DMS79 treated with DMSO at 0.1 percent for 48 hours (cell line): Measurements from ENCODE around the gene PPEF1.
"Not testable (repeated sequence)": the region's sequence is repeated elsewhere in the genome, so short reads cannot be mapped to it uniquely, and the experiment has no call there.

Experiments used
- DNase-seq: peaks from one replicate; lab custom pipeline; 2025; lab: John Stamatoyannopoulos, UW

The PPEF1 gene

DNA sequence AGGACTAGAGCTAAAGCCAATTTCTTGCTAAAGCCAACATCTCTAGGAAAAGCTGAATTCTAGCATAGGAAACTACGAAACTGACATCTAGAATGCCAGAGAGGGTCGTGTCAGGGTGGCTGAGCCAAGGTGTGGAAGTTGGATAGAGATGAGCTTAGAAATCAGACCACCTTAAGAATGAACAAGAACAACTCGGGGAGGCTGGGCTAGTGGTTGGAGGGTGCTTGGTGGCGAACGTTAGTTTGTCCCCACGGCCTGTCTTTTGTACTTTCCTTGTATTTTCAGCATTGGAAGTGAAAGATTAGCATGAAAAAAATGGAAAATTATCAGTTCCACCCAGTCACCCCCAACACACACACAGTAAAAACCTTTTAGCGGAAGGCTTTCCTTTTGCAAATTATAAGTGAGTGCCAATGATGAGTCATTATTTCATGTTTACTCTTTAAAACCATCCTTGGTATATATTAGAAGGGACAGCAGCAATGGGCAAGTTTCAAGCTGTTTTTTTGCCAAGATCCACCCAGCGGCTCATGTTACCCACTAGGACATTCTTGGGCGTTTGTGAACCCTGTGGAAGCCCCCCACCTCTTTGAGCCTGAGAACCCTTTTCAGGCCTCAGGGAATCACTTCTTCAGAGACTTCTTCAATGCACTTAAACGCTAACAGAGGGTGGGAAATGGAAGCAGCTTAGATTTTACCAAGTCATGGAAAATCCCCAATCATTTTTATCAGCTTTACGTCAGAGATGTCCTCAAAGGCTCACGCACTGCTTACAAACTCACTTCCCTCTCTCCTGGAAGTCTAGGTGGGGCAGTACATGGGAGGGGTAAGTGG is 4.9 kb upstream of the PPEF1 start:
- no peak for DNase-seq

GRCh38 chrX:18709833-18710232 is 2.4 kb downstream of the PPEF1 start:
- no peak for DNase-seq

- DNase-seq, result no peak
Observed at GRCh38 chrX:18714910-18715309, 7.5 kb downstream of the PPEF1 start.

DNA sequence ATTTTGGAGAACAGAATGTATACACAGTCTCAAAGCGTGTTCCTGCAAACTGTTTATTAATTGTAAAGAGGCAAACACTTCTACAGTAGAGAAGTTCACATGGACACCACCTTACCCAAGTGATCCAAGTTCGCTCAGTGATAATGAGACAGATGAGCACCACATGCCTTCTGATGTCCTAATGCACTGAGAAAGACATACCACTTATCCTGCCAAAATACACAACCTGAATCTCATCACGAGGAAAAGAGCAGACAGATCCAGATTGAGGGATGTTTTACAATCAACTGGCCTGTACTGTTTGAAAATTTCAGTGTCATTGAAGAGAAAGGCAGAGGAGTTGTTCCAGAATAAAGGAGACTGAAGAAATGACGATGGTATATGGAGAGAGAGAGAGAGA is 12.4 kb downstream of the PPEF1 start:
- DNase-seq, result no peak

GRCh38 chrX:18721683-18722499 is 14.4 kb downstream of the PPEF1 start:
- no peak for DNase-seq

GRCh38 chrX:18722500-18723071 is 15.1 kb downstream of the PPEF1 start:
- no peak for DNase-seq

DNA sequence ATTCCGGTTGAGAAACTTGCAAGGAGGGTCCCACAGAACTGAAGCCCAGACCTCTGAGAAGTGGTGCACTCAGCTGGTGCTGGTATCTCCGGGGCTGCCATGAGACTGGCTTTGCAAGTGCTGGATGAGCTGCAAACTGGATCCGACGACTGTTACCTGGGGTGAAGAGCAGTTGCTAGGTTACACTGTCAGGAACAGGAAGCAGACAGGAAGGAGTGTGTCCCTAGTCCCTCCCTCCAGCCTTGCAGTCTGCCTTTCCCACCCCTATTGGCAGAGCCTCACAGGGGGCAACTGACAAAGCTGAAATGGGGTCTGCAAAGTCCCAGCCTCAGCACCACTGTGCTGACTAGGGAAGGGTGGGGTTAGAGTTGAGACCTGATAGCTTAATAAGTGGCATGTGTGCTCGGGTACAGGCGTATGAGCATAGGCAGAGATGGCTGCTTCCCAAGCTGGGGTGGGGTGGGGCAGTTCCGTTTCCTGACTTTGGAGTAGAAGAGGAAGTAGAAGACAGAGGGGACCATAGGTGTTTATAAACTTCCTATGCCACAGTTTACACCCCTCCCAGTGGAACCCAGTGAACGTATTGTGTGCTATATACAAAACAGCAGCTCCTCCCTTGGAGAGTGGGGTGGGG is 18.0 kb downstream of the PPEF1 start:
- DNase-seq, result no peak

DNA sequence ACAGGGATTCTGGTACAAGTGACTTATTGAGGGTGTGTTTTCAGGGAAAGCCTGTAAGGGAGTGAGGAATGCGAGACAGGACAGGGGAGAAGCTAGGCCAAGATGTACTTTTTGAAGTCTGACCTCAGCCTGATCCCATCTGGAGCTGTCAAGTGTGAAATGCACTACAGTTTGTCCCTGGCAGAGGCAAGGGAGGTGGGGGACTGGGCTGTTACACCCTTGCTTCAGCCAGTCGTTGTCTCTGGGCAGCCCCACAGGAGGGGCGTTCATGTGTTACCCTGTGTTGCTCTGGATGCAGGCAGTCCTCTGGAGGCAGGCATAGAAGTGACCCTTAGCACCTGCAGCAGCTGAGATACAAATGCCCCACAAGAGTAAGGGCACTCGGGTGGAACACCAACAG is 25.8 kb downstream of the PPEF1 start:
- DNase-seq, result no peak

DNA sequence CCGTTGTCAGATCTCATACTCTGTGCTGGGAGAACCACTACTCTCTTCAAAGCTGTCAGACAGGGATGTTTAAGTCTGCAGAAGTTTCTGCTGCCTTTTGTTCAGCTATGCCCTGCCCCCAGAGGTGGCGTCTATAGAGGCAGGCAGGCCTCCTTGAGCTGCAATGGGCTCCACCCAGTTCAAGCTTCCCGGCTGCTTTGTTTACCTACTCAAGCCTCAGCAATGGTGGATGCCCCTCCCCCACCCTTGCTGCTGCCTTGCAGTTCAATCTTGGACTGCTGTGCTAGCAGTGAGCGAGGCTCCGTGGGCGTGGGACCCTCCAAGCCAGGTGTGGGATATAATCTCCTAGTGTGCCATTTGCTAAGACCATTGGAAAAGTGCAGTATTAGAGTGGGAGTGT is 32.2 kb downstream of the PPEF1 start:
- not testable (repeated sequence) for DNase-seq

DNA sequence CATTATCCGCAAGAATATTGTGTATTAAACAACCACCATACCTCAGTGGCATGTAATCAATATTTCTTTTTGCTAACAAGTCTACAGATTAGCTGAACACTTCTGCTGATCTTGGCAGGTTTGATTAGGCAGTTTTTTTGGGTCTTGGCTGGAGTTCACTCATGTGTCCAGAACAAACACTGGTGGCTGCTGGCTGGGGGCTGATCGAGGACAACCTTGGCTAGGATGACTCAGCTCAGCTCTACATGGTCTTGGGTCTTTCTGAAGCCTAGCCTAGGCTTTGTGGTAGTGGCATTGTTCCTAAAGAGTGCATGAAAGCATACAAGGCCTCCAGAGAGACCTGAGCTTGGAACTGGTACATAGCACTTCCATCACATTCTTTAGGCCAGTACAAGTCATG is 41.1 kb downstream of the PPEF1 start:
- DNase-seq, result no peak

DNA sequence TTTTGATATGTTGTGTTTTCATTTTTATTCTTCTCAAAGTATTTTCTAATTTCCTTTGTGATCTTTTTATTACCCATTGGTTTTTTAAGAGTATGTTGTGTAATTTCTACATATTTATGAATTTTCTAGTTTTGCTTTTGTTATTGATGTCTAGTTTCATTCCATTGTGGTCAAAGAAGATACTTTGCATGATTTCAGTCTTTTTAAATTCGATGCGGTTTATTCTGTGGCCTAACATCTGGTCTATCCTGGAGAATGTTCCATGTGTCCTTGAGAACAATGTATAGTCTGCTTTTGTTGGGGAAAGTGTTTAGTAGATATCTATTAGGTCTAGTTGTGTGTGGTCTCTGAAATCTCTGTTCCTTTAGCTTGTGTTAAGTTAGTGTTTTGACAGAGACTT is 46.2 kb downstream of the PPEF1 start:
- no peak for DNase-seq

DNA sequence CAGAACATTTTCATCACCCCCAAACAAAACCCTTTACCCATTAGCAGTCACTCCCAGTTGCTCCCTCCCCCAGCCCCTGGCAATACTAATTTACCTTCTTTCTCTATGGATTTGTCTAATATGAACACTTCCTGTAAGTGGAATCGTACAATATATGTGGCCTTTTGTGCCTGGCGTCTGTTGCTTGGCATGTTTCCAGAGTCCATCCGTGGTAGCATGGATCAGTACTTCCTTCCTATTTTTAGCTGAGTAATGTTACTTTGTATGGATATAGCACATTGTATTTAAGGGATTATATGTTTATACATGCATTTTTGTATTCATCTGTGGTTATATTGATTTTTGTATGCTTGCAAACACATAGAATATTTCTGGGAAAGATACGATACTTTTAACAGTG is 48.2 kb downstream of the PPEF1 start:
- no peak for DNase-seq

DNA sequence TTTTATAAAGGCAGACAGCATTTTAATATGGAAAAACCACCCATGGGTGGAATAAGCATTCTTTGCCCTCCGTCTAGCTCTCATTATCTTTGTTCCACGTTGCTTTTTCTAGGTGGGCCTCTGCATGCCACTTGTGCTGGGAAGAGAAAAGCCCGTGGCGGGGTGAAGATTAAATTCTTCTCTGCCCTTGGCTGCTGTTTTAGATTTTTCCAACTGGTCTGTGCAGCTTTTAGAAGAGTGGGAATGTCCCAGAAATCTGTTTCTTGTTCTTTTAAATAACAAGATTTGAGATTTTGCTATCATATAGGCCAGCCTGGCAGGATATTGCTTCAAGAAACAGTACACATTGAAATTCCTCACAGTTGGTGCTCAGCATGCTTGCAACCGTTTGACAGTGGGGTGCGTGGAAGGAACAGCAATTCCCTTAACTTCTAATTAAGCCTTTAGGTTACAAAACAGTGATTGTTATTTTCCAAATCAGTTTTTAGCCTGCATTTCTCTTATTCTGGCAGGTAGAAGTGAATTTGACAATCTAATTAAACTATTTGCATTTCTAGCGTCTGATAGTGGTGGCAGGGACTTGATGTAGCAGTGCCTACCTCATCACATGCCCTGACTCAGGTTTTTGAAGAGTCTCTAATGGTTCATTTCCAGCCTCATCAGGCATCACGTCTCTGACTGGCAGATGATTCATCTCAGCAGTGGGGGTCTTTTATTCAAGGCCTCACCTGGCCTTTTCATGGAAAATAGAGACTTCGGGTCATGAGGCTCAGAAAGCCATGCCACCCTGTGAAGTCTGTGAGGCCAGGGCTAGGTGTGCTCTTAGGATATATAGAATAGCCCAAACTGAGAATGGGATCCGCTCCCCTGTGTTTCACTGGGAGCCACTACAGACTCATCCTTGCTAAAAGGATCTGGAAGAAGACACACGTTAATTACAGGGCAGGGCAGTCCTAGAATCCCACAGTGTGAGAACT is 50.8 kb downstream of the PPEF1 start:
- no peak for DNase-seq

- no peak for DNase-seq
Observed at GRCh38 chrX:18761750-18762149, 54.3 kb downstream of the PPEF1 start.

DNA sequence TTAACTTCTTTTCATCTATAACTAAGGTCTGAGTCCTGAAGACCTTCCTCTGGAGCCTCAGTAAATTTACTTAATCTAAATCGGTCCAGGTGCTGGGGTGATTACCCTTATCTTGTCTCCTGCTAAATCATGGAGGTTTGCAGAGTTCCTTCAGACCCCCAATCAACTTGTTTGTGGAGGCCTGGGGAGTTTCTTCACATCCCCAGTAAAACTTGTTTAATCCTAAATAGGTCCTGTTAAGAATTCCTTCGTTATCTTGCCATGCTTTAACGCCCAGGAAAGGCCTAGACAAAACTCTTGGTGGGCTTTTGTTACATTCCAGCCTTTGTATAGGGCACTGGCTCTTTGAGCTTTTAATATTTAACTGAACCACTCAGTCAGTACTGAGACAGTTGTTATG is 55.7 kb downstream of the PPEF1 start:
- not testable (repeated sequence) for DNase-seq

DNA sequence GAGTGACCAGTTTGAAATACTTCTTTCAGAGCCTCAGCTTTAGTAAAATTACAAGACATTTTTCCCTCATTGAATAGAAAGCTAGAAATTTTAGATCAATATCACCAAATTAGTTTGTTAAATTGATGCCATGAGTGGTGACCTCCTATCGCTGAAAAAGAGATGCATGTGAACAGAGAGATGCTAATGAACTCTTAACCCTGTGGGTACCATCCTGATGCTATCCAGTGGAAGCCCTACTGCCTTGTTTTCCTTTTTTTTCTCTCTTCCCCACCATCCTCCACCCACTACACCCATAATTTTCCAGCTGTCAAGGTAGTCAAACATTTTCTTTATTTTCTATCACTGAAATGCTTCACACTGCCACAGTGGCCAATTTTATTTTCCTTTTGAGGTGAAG is 61.9 kb downstream of the PPEF1 start:
- DNase-seq, result no peak

DNA sequence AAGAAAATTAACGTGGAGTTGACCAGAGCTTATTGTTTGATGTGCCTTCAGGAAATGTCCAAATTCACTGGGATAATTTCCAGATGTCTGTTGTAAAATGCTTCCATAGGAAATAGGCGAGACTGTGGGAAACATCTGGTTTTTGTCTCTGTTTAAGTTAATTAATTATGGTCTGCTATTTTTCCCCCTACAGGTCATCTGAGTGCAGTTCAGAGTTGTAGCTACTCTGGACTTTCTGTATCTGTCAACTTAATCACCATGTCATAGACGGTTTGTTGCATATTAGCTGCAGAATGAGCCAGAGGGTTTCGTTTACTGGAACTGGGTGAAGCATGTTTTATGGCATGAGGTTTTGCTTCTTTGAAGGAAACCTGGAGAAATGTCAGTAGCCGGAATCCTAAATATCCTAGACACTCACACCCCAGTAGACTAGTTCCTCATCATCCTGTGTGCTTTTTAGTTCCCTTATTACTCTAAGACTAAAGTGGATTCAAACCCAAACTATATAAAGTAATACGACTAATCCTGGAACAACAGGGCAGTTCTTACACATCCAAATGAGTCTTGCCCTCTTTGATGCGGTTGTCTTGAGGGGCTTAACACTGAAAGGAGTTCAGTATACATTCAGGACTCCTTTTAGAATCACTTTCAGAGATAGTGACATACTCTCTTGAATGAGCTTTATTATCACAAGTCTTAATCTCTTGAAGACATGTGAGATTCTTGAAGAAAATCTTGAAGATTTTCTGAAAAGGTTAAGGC is 62.5 kb downstream of the PPEF1 start:
- no peak for DNase-seq

DNA sequence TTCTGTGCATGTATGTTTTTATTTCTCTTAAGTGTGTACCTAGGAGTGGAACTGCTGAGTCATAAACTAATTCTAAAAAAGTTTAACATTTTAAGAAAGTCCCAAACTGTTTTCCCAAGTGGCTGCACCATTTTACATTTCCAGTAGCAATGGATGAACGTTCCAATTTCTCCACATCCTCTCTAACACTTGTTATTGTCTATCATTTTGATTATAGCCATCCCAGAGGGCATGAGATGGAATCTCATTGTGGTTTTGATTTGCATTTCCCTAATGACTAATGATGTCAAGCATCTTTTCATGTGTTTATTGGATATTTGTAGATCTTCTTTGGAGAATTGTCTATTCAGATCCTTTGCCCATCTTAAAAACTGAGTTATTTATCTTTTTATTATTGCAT is 82.5 kb downstream of the PPEF1 start:
- no peak for DNase-seq

GRCh38 chrX:18792828-18793227 is 85.4 kb downstream of the PPEF1 start:
- no peak for DNase-seq

GRCh38 chrX:18793601-18794089 is 86.2 kb downstream of the PPEF1 start:
- DNase-seq, result no peak
